ENCODE data around the gene CLBA1.

DNA sequence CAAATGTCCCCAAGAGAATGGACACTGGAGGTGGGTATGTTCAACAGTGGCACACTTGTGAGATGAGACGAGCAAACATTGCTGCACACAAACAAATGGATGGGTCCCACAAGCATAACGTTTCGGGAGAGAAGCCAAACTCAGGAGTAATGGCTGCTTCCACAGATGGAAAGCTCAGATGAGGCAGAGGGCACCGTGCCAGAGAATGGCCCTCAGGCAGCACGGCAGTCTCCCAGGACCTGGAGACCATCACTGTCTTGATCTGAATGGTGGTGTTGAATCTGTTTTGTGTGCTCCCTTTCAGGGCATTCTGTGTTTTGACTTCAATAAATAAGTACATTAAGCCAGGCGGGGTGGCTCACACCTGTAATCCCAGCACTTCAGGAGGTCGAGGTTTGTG, 43.8 kb downstream of the CLBA1 start:
- TF ChIP-seq, protein P1, sequence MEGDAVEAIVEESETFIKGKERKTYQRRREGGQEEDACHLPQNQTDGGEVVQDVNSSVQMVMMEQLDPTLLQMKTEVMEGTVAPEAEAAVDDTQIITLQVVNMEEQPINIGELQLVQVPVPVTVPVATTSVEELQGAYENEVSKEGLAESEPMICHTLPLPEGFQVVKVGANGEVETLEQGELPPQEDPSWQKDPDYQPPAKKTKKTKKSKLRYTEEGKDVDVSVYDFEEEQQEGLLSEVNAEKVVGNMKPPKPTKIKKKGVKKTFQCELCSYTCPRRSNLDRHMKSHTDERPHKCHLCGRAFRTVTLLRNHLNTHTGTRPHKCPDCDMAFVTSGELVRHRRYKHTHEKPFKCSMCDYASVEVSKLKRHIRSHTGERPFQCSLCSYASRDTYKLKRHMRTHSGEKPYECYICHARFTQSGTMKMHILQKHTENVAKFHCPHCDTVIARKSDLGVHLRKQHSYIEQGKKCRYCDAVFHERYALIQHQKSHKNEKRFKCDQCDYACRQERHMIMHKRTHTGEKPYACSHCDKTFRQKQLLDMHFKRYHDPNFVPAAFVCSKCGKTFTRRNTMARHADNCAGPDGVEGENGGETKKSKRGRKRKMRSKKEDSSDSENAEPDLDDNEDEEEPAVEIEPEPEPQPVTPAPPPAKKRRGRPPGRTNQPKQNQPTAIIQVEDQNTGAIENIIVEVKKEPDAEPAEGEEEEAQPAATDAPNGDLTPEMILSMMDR (IDR thresholded peaks at IDR 0.05 in 4 of 5, conservative IDR thresholded peaks at IDR 0.05 in 1 of 5) = no peak
- no peak for TF ChIP-seq POLR2A (IDR thresholded peaks at IDR 0.05)

Measured in gastrocnemius medialis (tissue), 4 donors.